RWPE2 (cell line): ENCODE results near the gene ANKRD60.

Experiments
- ATAC-seq: fragments of 200-7000 bp; cut with Tn5 transposase; 3 replicates; pipeline ENCODE4 v1.9.1; 2021; ENCODE audit warnings: low read depth
- DNase-seq: peaks from one replicate; pipeline ENCODE4 v3.0.0-alpha.2; 2020; ENCODE audit warnings: low spot score
- H3K27ac ChIP-seq: fragments of 450-650 bp; 2 replicates; pipeline ENCODE4 v1.5.1; 2017; ENCODE audit warnings: mild to moderate bottlenecking; ENCODE audit not compliant: poor library complexity, severe bottlenecking
- H3K27me3 ChIP-seq: fragments of 250-450 bp; sonication (Bioruptor Pico); 2 replicates; pipeline ENCODE4 v1.5.1; 2021; ENCODE audit warnings: mild to moderate bottlenecking, moderate library complexity; ENCODE audit not compliant: insufficient read depth, poor library complexity, severe bottlenecking
- H3K36me3 ChIP-seq: fragments of 250-450 bp; sonication (Bioruptor Pico); 2 replicates; pipeline ENCODE4 v1.5.1; 2020; ENCODE audit warnings: low read depth, mild to moderate bottlenecking, moderate library complexity
- H3K4me1 ChIP-seq: fragments of 250-450 bp; sonication (Bioruptor Pico); 2 replicates; pipeline ENCODE4 v1.5.1; 2021; ENCODE audit warnings: mild to moderate bottlenecking, moderate library complexity; ENCODE audit not compliant: insufficient read depth, poor library complexity, severe bottlenecking
- H3K4me3 ChIP-seq: fragments of 250-450 bp; sonication (Bioruptor Pico); 2 replicates; pipeline ENCODE4 v1.5.1; 2021; ENCODE audit warnings: mild to moderate bottlenecking, moderate library complexity; ENCODE audit not compliant: severe bottlenecking
- H3K9me3 ChIP-seq: fragments of 250-450 bp; sonication (Bioruptor Pico); 2 replicates; pipeline ENCODE4 v1.5.1; 2021; ENCODE audit warnings: mild to moderate bottlenecking, moderate library complexity; ENCODE audit not compliant: severe bottlenecking
- TF ChIP-seq, protein P1 (sequence below): fragments of 450-650 bp; IDR thresholded peaks from one replicate; pipeline ENCODE4 v1.5.1; 2017; ENCODE audit warnings: mild to moderate bottlenecking, moderate library complexity; ENCODE audit not compliant: poor library complexity, severe bottlenecking

Gene ANKRD60

DNA sequence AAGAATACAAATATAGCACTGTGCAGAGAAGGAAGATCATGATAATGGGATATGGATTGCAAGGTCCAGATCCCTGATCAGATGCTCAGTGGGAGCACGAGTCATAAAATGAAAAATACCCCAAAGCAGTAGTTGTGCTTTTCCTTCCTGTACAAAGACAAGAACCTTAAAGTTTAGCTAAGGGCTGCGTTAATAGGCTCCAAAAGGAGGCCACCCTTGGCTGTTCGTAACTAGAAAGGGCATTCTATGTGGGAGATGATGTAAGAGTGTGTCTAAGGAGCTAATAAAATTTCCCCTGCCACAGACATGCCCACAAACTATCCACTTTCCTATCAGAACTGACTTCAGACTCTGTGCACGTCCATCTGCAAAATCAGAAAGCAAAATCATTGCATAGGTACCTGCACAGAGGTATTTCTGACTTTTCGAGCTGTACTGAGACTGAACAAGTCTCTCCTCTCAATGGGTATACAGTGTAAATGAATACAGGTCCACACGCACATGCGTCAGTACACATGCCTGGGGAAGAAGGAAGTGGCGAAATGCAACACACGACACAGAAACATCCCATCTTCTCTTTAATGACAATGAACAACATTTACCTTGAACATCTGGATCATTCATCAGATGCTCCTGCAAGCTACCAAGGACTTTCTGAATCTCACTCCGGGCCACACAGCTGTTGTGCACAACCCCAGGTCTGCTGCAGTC, 16.9 kb upstream of the ANKRD60 start:
- ATAC-seq (no peak), DNase-seq (no peak)
- no peak overlapping the region for H3K4me3 ChIP-seq
- no peaks in the 10 kb centered on the region for H3K4me1 ChIP-seq
- H3K36me3 ChIP-seq: peaks cover 80% of the 10 kb centered on the region
- H3K27me3 ChIP-seq: no peaks in the 10 kb centered on the region
- TF ChIP-seq, protein P1, sequence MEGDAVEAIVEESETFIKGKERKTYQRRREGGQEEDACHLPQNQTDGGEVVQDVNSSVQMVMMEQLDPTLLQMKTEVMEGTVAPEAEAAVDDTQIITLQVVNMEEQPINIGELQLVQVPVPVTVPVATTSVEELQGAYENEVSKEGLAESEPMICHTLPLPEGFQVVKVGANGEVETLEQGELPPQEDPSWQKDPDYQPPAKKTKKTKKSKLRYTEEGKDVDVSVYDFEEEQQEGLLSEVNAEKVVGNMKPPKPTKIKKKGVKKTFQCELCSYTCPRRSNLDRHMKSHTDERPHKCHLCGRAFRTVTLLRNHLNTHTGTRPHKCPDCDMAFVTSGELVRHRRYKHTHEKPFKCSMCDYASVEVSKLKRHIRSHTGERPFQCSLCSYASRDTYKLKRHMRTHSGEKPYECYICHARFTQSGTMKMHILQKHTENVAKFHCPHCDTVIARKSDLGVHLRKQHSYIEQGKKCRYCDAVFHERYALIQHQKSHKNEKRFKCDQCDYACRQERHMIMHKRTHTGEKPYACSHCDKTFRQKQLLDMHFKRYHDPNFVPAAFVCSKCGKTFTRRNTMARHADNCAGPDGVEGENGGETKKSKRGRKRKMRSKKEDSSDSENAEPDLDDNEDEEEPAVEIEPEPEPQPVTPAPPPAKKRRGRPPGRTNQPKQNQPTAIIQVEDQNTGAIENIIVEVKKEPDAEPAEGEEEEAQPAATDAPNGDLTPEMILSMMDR: no peak
- no peaks in the 10 kb centered on the region for H3K9me3 ChIP-seq
- H3K27ac ChIP-seq: no peak overlapping the region

- no peaks in the 10 kb centered on the region for H3K4me1 ChIP-seq
- peaks cover 79% of the 10 kb centered on the region for H3K36me3 ChIP-seq
- ATAC-seq (no peak), DNase-seq (peak; percentile 70)
- H3K27me3 ChIP-seq: no peaks in the 10 kb centered on the region
- TF ChIP-seq, protein P1: no peak
- no peak overlapping the region for H3K4me3 ChIP-seq
- no peak overlapping the region for H3K27ac ChIP-seq
- H3K9me3 ChIP-seq: no peaks in the 10 kb centered on the region
Observed at GRCh38 chr20:58244517-58245030, 16.1 kb upstream of the ANKRD60 start.

DNA sequence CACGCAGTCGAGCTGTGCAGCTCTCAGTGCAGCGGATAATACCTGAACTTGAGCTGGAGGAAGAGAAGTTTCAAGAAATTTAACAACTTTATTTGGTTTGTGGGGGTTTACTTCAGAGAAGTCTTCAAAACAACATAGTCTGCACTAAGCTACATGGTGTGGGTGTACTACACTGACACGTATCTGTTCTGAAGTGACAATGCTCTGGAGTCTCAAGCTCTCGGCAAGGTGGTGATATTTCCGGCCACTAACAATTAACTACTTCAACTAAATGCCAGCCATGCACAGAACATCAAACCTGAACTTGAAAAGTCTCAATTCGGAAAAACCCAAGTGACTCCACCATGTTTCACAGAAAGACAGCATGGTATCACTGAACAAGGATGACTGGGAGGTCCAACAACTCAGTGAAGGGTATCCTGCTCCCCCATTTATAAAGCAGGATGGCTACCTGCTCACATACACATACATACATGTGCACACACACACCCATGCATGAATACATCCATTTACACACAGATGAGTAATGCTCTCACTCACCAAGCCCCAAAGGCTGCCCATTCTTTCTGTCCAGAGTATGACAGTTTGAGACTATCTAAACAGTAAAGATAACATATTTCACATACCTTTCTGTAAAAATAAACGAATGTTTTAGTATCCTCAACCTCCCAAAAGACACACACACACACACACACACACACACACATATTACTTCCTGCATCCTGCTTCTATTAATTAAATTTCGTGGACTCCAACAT, 15.4 kb upstream of the ANKRD60 start:
- TF ChIP-seq, protein P1: no peak
- no peak overlapping the region for H3K27ac ChIP-seq
- DNase-seq (no peak), ATAC-seq (no peak)
- H3K4me1 ChIP-seq: no peaks in the 10 kb centered on the region
- no peak overlapping the region for H3K4me3 ChIP-seq
- no peaks in the 10 kb centered on the region for H3K9me3 ChIP-seq
- peaks cover 77% of the 10 kb centered on the region for H3K36me3 ChIP-seq
- no peaks in the 10 kb centered on the region for H3K27me3 ChIP-seq

DNA sequence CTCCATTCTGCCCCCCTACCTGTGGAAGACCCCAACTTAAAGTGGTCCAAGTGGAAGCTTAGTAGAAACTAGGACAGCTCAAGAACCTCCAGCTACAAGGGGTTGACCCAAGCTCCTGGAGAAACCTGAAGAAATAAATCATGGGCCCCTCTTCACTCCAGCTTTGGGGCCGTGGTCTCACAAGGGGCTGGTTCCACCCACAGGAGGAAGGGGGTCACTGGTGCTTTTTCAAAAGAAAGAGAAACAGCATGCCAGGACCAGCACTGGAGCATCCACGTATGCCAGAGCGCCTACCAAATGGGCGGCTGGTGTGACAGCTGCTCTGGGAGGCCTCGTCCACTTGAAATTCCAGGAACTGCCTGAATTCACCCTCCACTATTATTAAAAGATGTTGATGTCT, 14.4 kb upstream of the ANKRD60 start:
- no peak for ATAC-seq
- Histone ChIP-seq H3K27me3 (no peaks in the 10 kb centered on the region), H3K9me3 (no peaks in the 10 kb centered on the region), H3K27ac (no peak overlapping the region), H3K4me3 (no peak overlapping the region), H3K36me3 (peaks cover 68% of the 10 kb centered on the region), H3K4me1 (no peaks in the 10 kb centered on the region)
- DNase-seq: peak; percentile 61
- TF ChIP-seq, protein P1: no peak
